Activated effector memory CD4-positive, alpha-beta T cell treated with Interleukin-2 at 50 U/mL for 16 hours (primary cell): ENCODE data around the gene TTC39B.
"Not testable (repeated sequence)": the region's sequence is repeated elsewhere in the genome, so short reads cannot be mapped to it uniquely, and the experiment has no call there.

Experiments used
- DNase-seq: peaks from one replicate; pipeline ENCODE4 v3.0.0-alpha.2; 2020

TTC39B gene

GRCh38 chr9:15256426-15256825, 50.6 kb downstream of the TTC39B start:
- no peak for DNase-seq

GRCh38 chr9:15253786-15254185, 53.2 kb downstream of the TTC39B start:
- DNase-seq: no peak

GRCh38 chr9:15253197-15253596, 53.8 kb downstream of the TTC39B start:
- no peak for DNase-seq

- no peak for DNase-seq
These were observed 57.0 kb downstream of the TTC39B start for GRCh38 chr9:15249981-15250380.

- no peak for DNase-seq
These were observed 57.8 kb downstream of the TTC39B start for GRCh38 chr9:15249042-15249818.

- no peak for DNase-seq
These were observed 58.4 kb downstream of the TTC39B start for GRCh38 chr9:15248621-15249020.

GRCh38 chr9:15248081-15248480, 58.9 kb downstream of the TTC39B start:
- DNase-seq: no peak

- DNase-seq: no peak
These were observed 60.3 kb downstream of the TTC39B start for GRCh38 chr9:15246708-15247107.

GRCh38 chr9:15246243-15246642, 60.8 kb downstream of the TTC39B start:
- no peak for DNase-seq

GRCh38 chr9:15244001-15244441, 63.0 kb downstream of the TTC39B start:
- DNase-seq: no peak

- no peak for DNase-seq
These were observed 63.9 kb downstream of the TTC39B start for GRCh38 chr9:15243081-15243480.

- no peak for DNase-seq
These were observed 66.1 kb downstream of the TTC39B start for GRCh38 chr9:15240927-15241326.

- no peak for DNase-seq
These were observed 67.2 kb downstream of the TTC39B start for GRCh38 chr9:15239816-15240215.

GRCh38 chr9:15238646-15239045, 68.4 kb downstream of the TTC39B start:
- DNase-seq: no peak

- DNase-seq: no peak
These were observed 71.4 kb downstream of the TTC39B start for GRCh38 chr9:15235658-15236057.

GRCh38 chr9:15233941-15234490, 73.0 kb downstream of the TTC39B start:
- DNase-seq: not testable (repeated sequence)

- not testable (repeated sequence) for DNase-seq
These were observed 74.2 kb downstream of the TTC39B start for GRCh38 chr9:15232706-15233280.

GRCh38 chr9:15231788-15232635, 75.0 kb downstream of the TTC39B start:
- no peak for DNase-seq

GRCh38 chr9:15229409-15229808, 77.6 kb downstream of the TTC39B start:
- DNase-seq: no peak

- no peak for DNase-seq
These were observed 79.5 kb downstream of the TTC39B start for GRCh38 chr9:15227491-15227890.

GRCh38 chr9:15225564-15226126, 81.4 kb downstream of the TTC39B start:
- no peak for DNase-seq

GRCh38 chr9:15222313-15222712, 84.7 kb downstream of the TTC39B start:
- DNase-seq: no peak

- no peak for DNase-seq
These were observed 85.3 kb downstream of the TTC39B start for GRCh38 chr9:15221746-15222145.
